ENCODE results near the gene DAPK3.

Gene DAPK3

GRCh38 chr19:3981373-3981735, 10.5 kb upstream of the DAPK3 start:
- H3K56ac ChIP-seq (ENCODE audit: low read length), result no peak overlapping the region
- H2AK5ac ChIP-seq (ENCODE audit: low read length), result no peak overlapping the region
- H3K4ac ChIP-seq (ENCODE audit: low read depth, low read length), result no peak overlapping the region
- no CpG with 5 or more reads among the region's 10 CpGs for WGBS (ENCODE audit: extremely low coverage, insufficient coverage, low lambda C conversion rate)
- DNase-seq, result no peak
- peaks cover 2% of the 10 kb centered on the region for H3K4me1 ChIP-seq (ENCODE audit: control insufficient read depth, low read depth, low read length)
- H3K27ac ChIP-seq (ENCODE audit: low read depth, low read length), result no peak overlapping the region
- H3K27me3 ChIP-seq (ENCODE audit: insufficient read depth, low read length, poor library complexity), result no peaks in the 10 kb centered on the region
- H4K8ac ChIP-seq (ENCODE audit: low read depth, low read length), result no peak overlapping the region
- no peak overlapping the region for H2BK120ac ChIP-seq (ENCODE audit: low read depth, low read length)
- H4K5ac ChIP-seq (ENCODE audit: low read length), result no peak overlapping the region
- no peak overlapping the region for H3K4me3 ChIP-seq (ENCODE audit: low read length)
- H2BK15ac ChIP-seq (replicated peaks; ENCODE audit: low read depth), result no peak overlapping the region
- no peak overlapping the region for H2BK5ac ChIP-seq (ENCODE audit: low read length)
- peaks cover 66% of the 10 kb centered on the region for H3K36me3 ChIP-seq (ENCODE audit: control insufficient read depth, insufficient read depth, low read length)
- H3K79me2 ChIP-seq (ENCODE audit: control insufficient read depth, insufficient read depth, low read length), result peaks cover 75% of the 10 kb centered on the region
- peaks cover 41% of the 10 kb centered on the region for H3K79me1 ChIP-seq (ENCODE audit: low read length)
- no peak overlapping the region for H3K23ac ChIP-seq (ENCODE audit: low read length)
- no peak overlapping the region for H3K18ac ChIP-seq (ENCODE audit: low read length)
- H3K4me2 ChIP-seq (ENCODE audit: low read length), result no peak overlapping the region
- H3K9ac ChIP-seq (ENCODE audit: low read length), result peak overlapping the region; percentile 6

DNA sequence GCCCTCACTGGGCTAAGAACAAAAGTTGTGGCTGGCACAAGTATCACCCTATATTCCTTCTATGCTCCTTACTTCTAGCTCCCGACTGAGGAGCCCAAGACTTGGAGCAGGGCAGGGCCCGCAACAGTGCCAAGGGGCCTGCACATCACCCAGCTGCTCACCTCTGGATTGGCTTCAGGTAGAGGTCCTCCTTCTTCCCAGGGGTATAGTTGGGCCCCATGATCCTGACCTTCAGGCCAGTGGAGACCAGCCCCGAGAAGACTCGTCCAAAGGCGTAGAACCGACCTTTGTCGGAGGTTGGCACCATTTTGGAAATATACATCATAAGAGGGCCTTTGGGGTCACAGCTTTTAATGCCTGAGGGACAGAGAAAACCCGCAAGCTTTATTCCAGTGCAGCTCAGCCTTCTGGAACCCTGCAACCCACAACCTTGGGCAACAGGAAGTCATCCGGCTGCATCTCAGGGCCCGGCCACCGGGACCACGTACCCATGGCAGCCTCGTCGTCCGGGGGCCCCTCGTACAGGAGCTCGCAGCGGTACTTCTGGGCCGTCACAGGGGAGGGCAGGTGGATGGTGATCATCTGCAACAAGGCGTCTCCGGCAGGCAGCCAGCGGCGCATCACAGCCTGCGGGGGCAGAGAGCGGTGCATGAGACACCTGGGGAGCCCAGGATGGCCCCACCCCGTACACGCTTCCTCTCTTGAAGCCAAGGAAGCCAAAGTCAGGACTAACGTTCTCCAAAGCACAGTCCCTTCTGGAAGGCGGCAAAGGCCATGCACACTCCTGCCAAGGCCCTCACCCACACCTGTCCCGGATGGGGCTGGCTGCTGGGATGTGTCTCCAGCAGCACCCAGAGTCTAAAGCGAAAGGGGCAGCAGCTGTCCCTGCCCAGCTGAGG, 9.7 kb upstream of the DAPK3 start:
- Histone ChIP-seq H3K4me1 (ENCODE audit: control insufficient read depth, low read depth, low read length) (no peaks in the 10 kb centered on the region), H4K8ac (ENCODE audit: low read depth, low read length) (no peak overlapping the region), H4K5ac (ENCODE audit: low read length) (no peak overlapping the region), H3K27me3 (ENCODE audit: insufficient read depth, low read length, poor library complexity) (no peaks in the 10 kb centered on the region), H3K4me3 (ENCODE audit: low read length) (no peak overlapping the region), H3K4ac (ENCODE audit: low read depth, low read length) (no peak overlapping the region), H3K9ac (ENCODE audit: low read length) (no peak overlapping the region), H3K79me1 (ENCODE audit: low read length) (peaks cover 44% of the 10 kb centered on the region), H2BK120ac (ENCODE audit: low read depth, low read length) (no peak overlapping the region), H3K23ac (ENCODE audit: low read length) (peak overlapping the region; percentile 33), H2BK5ac (ENCODE audit: low read length) (no peak overlapping the region), H2BK15ac (replicated peaks; ENCODE audit: low read depth) (no peak overlapping the region), H3K18ac (ENCODE audit: low read length) (no peak overlapping the region), H3K79me2 (ENCODE audit: control insufficient read depth, insufficient read depth, low read length) (peaks cover 75% of the 10 kb centered on the region), H3K4me2 (ENCODE audit: low read length) (no peak overlapping the region), H3K27ac (ENCODE audit: low read depth, low read length) (no peak overlapping the region), H3K56ac (ENCODE audit: low read length) (no peak overlapping the region), H2AK5ac (ENCODE audit: low read length) (no peak overlapping the region), H3K36me3 (ENCODE audit: control insufficient read depth, insufficient read depth, low read length) (peaks cover 71% of the 10 kb centered on the region)
- no peak for DNase-seq
- no CpG with 5 or more reads among the region's 31 CpGs for WGBS (ENCODE audit: extremely low coverage, insufficient coverage, low lambda C conversion rate)

DNA sequence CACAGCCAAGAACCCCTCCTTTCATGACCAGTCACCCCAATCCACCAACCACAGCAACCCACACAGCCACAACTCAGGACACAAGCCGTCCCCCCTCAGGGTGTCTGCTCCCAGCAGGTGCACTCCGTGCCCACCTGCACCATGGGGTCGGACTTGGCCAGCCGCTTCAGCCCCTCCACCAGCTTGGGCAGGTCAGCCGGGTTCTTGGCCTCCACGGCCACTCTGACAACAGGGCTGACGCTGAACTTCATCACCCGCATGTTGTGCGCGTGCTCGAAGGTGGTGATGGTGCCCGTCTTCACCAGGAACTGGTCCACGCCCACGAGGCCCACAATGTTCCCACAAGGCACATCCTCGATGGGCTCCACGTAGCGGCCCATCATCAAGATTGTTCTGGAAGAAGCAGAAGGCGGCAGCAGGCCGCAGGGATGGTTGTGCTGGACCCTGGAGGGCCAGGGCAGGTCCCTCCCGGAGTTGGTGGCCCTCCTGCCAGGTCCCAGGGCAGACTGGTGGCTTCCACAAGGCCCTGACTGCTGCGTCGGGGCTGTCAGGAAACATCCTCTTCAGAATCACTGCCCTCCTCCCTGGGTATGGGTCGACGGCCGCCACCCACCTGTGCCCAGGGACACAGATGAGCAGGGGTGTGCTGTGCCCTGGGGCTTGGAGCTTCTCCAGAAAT, 8.9 kb upstream of the DAPK3 start:
- peaks cover 73% of the 10 kb centered on the region for H3K36me3 ChIP-seq (ENCODE audit: control insufficient read depth, insufficient read depth, low read length)
- no peak overlapping the region for H4K8ac ChIP-seq (ENCODE audit: low read depth, low read length)

GRCh38 chr19:3979289-3979673, 8.4 kb upstream of the DAPK3 start:
- Histone ChIP-seq H3K4me1 (ENCODE audit: control insufficient read depth, low read depth, low read length) (no peaks in the 10 kb centered on the region), H4K8ac (ENCODE audit: low read depth, low read length) (no peak overlapping the region), H3K27me3 (ENCODE audit: insufficient read depth, low read length, poor library complexity) (no peaks in the 10 kb centered on the region), H3K79me2 (ENCODE audit: control insufficient read depth, insufficient read depth, low read length) (peaks cover 66% of the 10 kb centered on the region), H2BK120ac (ENCODE audit: low read depth, low read length) (no peak overlapping the region), H3K18ac (ENCODE audit: low read length) (no peak overlapping the region), H3K79me1 (ENCODE audit: low read length) (peaks cover 45% of the 10 kb centered on the region), H3K9ac (ENCODE audit: low read length) (no peak overlapping the region), H4K5ac (ENCODE audit: low read length) (no peak overlapping the region), H3K27ac (ENCODE audit: low read depth, low read length) (no peak overlapping the region), H3K36me3 (ENCODE audit: control insufficient read depth, insufficient read depth, low read length) (peaks cover 73% of the 10 kb centered on the region), H2BK15ac (replicated peaks; ENCODE audit: low read depth) (no peak overlapping the region), H3K4me3 (ENCODE audit: low read length) (no peak overlapping the region), H3K4me2 (ENCODE audit: low read length) (no peak overlapping the region), H3K56ac (ENCODE audit: low read length) (no peak overlapping the region), H2BK5ac (ENCODE audit: low read length) (no peak overlapping the region), H3K4ac (ENCODE audit: low read depth, low read length) (no peak overlapping the region), H3K23ac (ENCODE audit: low read length) (no peak overlapping the region), H2AK5ac (ENCODE audit: low read length) (no peak overlapping the region)
- no peak for DNase-seq
- WGBS (ENCODE audit: extremely low coverage, insufficient coverage, low lambda C conversion rate), result no CpG with 5 or more reads among the region's 18 CpGs

More for the DNA sequence above, 8.9 kb upstream of the DAPK3 start:
- no peak overlapping the region for H3K27ac ChIP-seq (ENCODE audit: low read depth, low read length)
- H3K27me3 ChIP-seq (ENCODE audit: insufficient read depth, low read length, poor library complexity), result no peaks in the 10 kb centered on the region
- no peak overlapping the region for H3K9ac ChIP-seq (ENCODE audit: low read length)
- H3K4ac ChIP-seq (ENCODE audit: low read depth, low read length), result no peak overlapping the region
- no peak overlapping the region for H2BK120ac ChIP-seq (ENCODE audit: low read depth, low read length)
- no peak overlapping the region for H4K5ac ChIP-seq (ENCODE audit: low read length)
- H3K79me1 ChIP-seq (ENCODE audit: low read length), result peaks cover 45% of the 10 kb centered on the region
- no CpG with 5 or more reads among the region's 25 CpGs for WGBS (ENCODE audit: extremely low coverage, insufficient coverage, low lambda C conversion rate)
- no peak overlapping the region for H3K4me2 ChIP-seq (ENCODE audit: low read length)
- no peaks in the 10 kb centered on the region for H3K4me1 ChIP-seq (ENCODE audit: control insufficient read depth, low read depth, low read length)
- no peak overlapping the region for H3K56ac ChIP-seq (ENCODE audit: low read length)
- peaks cover 71% of the 10 kb centered on the region for H3K79me2 ChIP-seq (ENCODE audit: control insufficient read depth, insufficient read depth, low read length)
- no peak overlapping the region for H2BK5ac ChIP-seq (ENCODE audit: low read length)
- H2AK5ac ChIP-seq (ENCODE audit: low read length), result no peak overlapping the region
- DNase-seq, result no peak
- H2BK15ac ChIP-seq (replicated peaks; ENCODE audit: low read depth), result no peak overlapping the region
- no peak overlapping the region for H3K18ac ChIP-seq (ENCODE audit: low read length)
- no peak overlapping the region for H3K4me3 ChIP-seq (ENCODE audit: low read length)
- H3K23ac ChIP-seq (ENCODE audit: low read length), result no peak overlapping the region

DNA sequence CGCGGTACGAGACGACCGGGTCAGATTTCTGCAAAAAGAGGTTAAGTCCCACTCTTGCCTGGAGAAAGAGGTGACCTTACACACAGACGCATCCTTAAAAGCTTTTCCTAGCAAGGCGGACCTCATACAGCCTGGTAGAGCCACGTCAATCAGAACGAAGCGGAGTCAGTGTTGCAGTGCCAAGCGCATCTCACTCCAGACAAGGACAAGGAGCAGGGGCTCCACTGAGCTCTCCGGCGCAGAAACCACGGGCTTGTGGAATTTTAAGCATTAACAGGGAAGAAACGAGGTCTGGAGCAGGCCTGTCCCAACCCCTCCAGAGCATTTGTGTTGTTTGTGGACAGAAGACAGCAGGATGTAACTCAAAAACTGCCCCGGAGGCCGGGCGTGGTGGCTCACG, 7.2 kb upstream of the DAPK3 start:
- no peak overlapping the region for H4K5ac ChIP-seq (ENCODE audit: low read length)
- H2BK5ac ChIP-seq (ENCODE audit: low read length), result no peak overlapping the region
- no peak overlapping the region for H2BK120ac ChIP-seq (ENCODE audit: low read depth, low read length)
- peaks cover 66% of the 10 kb centered on the region for H3K36me3 ChIP-seq (ENCODE audit: control insufficient read depth, insufficient read depth, low read length)
- no peak overlapping the region for H4K8ac ChIP-seq (ENCODE audit: low read depth, low read length)
- H3K4me3 ChIP-seq (ENCODE audit: low read length), result no peak overlapping the region
- no peak overlapping the region for H3K4ac ChIP-seq (ENCODE audit: low read depth, low read length)
- no peak overlapping the region for H3K56ac ChIP-seq (ENCODE audit: low read length)
- no peak overlapping the region for H3K18ac ChIP-seq (ENCODE audit: low read length)
- H3K27ac ChIP-seq (ENCODE audit: low read depth, low read length), result no peak overlapping the region
- H3K4me1 ChIP-seq (ENCODE audit: control insufficient read depth, low read depth, low read length), result no peaks in the 10 kb centered on the region
- H3K4me2 ChIP-seq (ENCODE audit: low read length), result no peak overlapping the region
- no peak overlapping the region for H3K23ac ChIP-seq (ENCODE audit: low read length)
- H3K79me2 ChIP-seq (ENCODE audit: control insufficient read depth, insufficient read depth, low read length), result peaks cover 54% of the 10 kb centered on the region
- no CpG with 5 or more reads among the region's 19 CpGs for WGBS (ENCODE audit: extremely low coverage, insufficient coverage, low lambda C conversion rate)
- DNase-seq, result no peak
- H3K9ac ChIP-seq (ENCODE audit: low read length), result no peak overlapping the region
- H3K27me3 ChIP-seq (ENCODE audit: insufficient read depth, low read length, poor library complexity), result no peaks in the 10 kb centered on the region
- H2AK5ac ChIP-seq (ENCODE audit: low read length), result no peak overlapping the region
- peaks cover 45% of the 10 kb centered on the region for H3K79me1 ChIP-seq (ENCODE audit: low read length)
- H2BK15ac ChIP-seq (replicated peaks; ENCODE audit: low read depth), result no peak overlapping the region

All from mesendoderm (in vitro differentiated cells).